OCI-LY7 (cell line): ENCODE results near the gene QRFP. TPM values are rescaled to one million over a fixed set of nuclear protein-coding genes. Genes with fewer than 3 reads are reported as not detected.

Source experiments
- total RNA-seq, 2 experiments: library from RNA; depleted of rRNA in 1 of 2; stranded (reverse); fragments of >200 nt in 1 of 2; shearing (Covaris generic) in 1 of 2; gene quantifications; 2 replicates each; pipeline ENCODE4 v1.2.3, GENCODE V29; 2014 to 2022

Gene QRFP
- total RNA-seq, 2 experiments from 2014 or later: not detected

Other genes with a start within 250 kb of the QRFP start
- 0.06 TPM in 1 of 2 replicates, not detected in the other for gene PRDM12, start 232.2 kb downstream of the QRFP start, total RNA-seq (2014; rRNA removed; shearing (Covaris generic))
- not detected in 2 replicates for gene PRDM12, start 232.2 kb downstream of the QRFP start, total RNA-seq (2022)
- gene EXOSC2, start 203.0 kb downstream of the QRFP start, total RNA-seq (2014; rRNA removed; shearing (Covaris generic)): 65.0 and 69.0 TPM in 2 replicates
- 79.8 and 89.9 TPM in 2 replicates for gene EXOSC2, start 203.0 kb downstream of the QRFP start, total RNA-seq (2022)
- gene ABL1, start 61.6 kb downstream of the QRFP start, total RNA-seq (2014; rRNA removed; shearing (Covaris generic)): 7.8 and 8.1 TPM in 2 replicates
- 28.3 and 33.7 TPM in 2 replicates for gene ABL1, start 61.6 kb downstream of the QRFP start, total RNA-seq (2022)
- not detected in 2 replicates for gene FIBCD1, start 42.4 kb upstream of the QRFP start, total RNA-seq (2014; rRNA removed; shearing (Covaris generic))
- not detected in 2 replicates for gene FIBCD1, start 42.4 kb upstream of the QRFP start, total RNA-seq (2022)
- gene LAMC3, start 112.4 kb upstream of the QRFP start, total RNA-seq (2014; rRNA removed; shearing (Covaris generic)): 0.19 TPM in 1 of 2 replicates, not detected in the other
- 2.0 and 2.2 TPM in 2 replicates for gene LAMC3, start 112.4 kb upstream of the QRFP start, total RNA-seq (2022)
- not detected in 2 replicates for gene AIF1L, start 199.7 kb upstream of the QRFP start, total RNA-seq (2014; rRNA removed; shearing (Covaris generic))
- not detected in 2 replicates for gene AIF1L, start 199.7 kb upstream of the QRFP start, total RNA-seq (2022)
- gene NUP214, start 228.8 kb upstream of the QRFP start, total RNA-seq (2014; rRNA removed; shearing (Covaris generic)): 17.0 and 19.7 TPM in 2 replicates
- gene NUP214, start 228.8 kb upstream of the QRFP start, total RNA-seq (2022): 67.1 and 69.6 TPM in 2 replicates